Spleen (tissue), 11 donors: Measurements from ENCODE around the gene ATE1. TPM values are rescaled to one million over a fixed set of nuclear protein-coding genes. Genes with fewer than 3 reads are reported as not detected.
A peak's percentile ranks its signal among the peaks of the same experiment; 100 is the strongest.

Source experiments
- DNase-seq: peaks from one replicate; pipeline ENCODE4 v3.0.0-alpha.2; 2020
- H3K27ac ChIP-seq, 8 donors: fragments of 200-600 bp; sonication (generic) in 7 of 8; 1 replicate in 4 of 8; 2 replicates in 4 of 8; pipeline versions ENCODE4 v1.5.0 to v1.8.0; 2016 to 2021; ENCODE audit warnings: inconsistent platforms in 4 of 8, mild to moderate bottlenecking in 4 of 8, moderate library complexity in 1 of 8
- H3K27me3 ChIP-seq, 7 donors: fragments of 200-600 bp; sonication (generic) in 6 of 7; replicated peaks in 1 of 7; 1 replicate in 4 of 7; 2 replicates in 3 of 7; pipeline versions ENCODE4 v1.5.0 to v1.8.0; 2016 to 2021; ENCODE audit warnings: inconsistent platforms in 3 of 7, mild to moderate bottlenecking in 1 of 7
- H3K36me3 ChIP-seq, 6 donors: fragments of 200-600 bp; sonication (generic) in 5 of 6; 1 replicate in 4 of 6; 2 replicates in 2 of 6; pipeline versions ENCODE4 v1.5.0 to v1.8.0; 2016 to 2021; ENCODE audit warnings: inconsistent platforms in 2 of 6
- H3K4me1 ChIP-seq, 6 donors: fragments of 200-600 bp; sonication (generic) in 5 of 6; 1 replicate in 3 of 6; 2 replicates in 3 of 6; pipeline versions ENCODE4 v1.5.0 to v1.8.0; 2016 to 2021; ENCODE audit warnings: inconsistent platforms in 3 of 6
- H3K4me3 ChIP-seq, 8 donors: fragments of 200-600 bp; sonication (generic) in 7 of 8; 1 replicate in 4 of 8; 2 replicates in 4 of 8; pipeline versions ENCODE4 v1.5.0 to v1.8.0; 2016 to 2021; ENCODE audit warnings: inconsistent platforms in 4 of 8, mild to moderate bottlenecking in 4 of 8, moderate library complexity in 2 of 8
- H3K9me3 ChIP-seq, 8 donors: fragments of 200-600 bp; sonication (generic) in 7 of 8; 1 replicate in 4 of 8; 2 replicates in 4 of 8; pipeline versions ENCODE4 v1.5.0 to v1.8.0; 2016 to 2021; ENCODE audit warnings: inconsistent platforms in 4 of 8
- CTCF ChIP-seq, 11 experiments: fragments of 200-600 bp in 7 of 11; fragments of 450-650 bp in 4 of 11; sonication (generic) in 4 of 11; IDR thresholded peaks in 8 of 11; conservative IDR thresholded peaks in 3 of 11; 1 replicate in 7 of 11; 2 replicates in 4 of 11; pipeline versions ENCODE4 v1.4.0 to v1.8.0; 2016 to 2021; ENCODE audit warnings: antibody characterized with exemption in 11 of 11, inconsistent platforms in 4 of 11, mild to moderate bottlenecking in 1 of 11
- POLR2A ChIP-seq, 3 donors: fragments of 450-650 bp; IDR thresholded peaks; one replicate each; pipeline ENCODE4 v1.5.1; 2017; ENCODE audit warnings: antibody characterized with exemption in 3 of 3, mild to moderate bottlenecking in 1 of 3
- POLR2AphosphoS5 ChIP-seq, 3 donors: sonication (generic); formaldehyde crosslinking; IDR thresholded peaks; one replicate each; pipeline ENCODE4 v1.5.1; 2017; ENCODE audit warnings: antibody characterized with exemption in 3 of 3
- WGBS, 5 donors: extraction: QIAGEN DNeasy Blood & Tissue Kit in 3 of 5; methylation state at CpG; one replicate each; pipeline versions ENCODE4 v1.1.5 to v1.1.7; 2013 to 2018; 5-methylcytosine and 5-hydroxymethylcytosine counted together
- intact Hi-C: fragments of 100-400 bp; cut with DNase I; formaldehyde crosslinking; loops from one replicate; pipeline ENCODE4 v1.15.0; 2023; ENCODE audit warnings: low total_unique reads
- polyA plus RNA-seq, 3 donors: library from polyadenylated mRNA; stranded (reverse); fragments of 200-250 nt; gene quantifications; one replicate each; pipeline ENCODE4 v1.2.1, GENCODE V29; 2013
- total RNA-seq, 7 donors: library from RNA; depleted of rRNA in 3 of 7; stranded (reverse); fragments of >200 nt in 3 of 7; fragmentation: NEBNext Ultra II Directional in 4 of 7; extraction: Animal tissue kit (Norgen Biotek cat#: 25700) in 4 of 7; gene quantifications; one replicate each; pipeline versions ENCODE4 v1.1.0 to v1.2.1, GENCODE V29; 2016 to 2021
- donor health status: healthy with polysubstance abuse.
- donor health status: DM: no; HTN: no; CAD: no; lungs with moderate emphysema.
- donor health status: DM: no; HTN: no; CAD: no.
- donor health status: Bipolar disorder and iron deficiency.
- donor health status: healthy.
- donor health status: DM: no; HTN: no; CAD: no.
- donor health status: DM: yes; HTN: yes; CAD: no.

ATE1 gene
- total and polyA plus RNA-seq, 10 donors, result 5.4 to 38.9 (median 29.9) TPM

DNA sequence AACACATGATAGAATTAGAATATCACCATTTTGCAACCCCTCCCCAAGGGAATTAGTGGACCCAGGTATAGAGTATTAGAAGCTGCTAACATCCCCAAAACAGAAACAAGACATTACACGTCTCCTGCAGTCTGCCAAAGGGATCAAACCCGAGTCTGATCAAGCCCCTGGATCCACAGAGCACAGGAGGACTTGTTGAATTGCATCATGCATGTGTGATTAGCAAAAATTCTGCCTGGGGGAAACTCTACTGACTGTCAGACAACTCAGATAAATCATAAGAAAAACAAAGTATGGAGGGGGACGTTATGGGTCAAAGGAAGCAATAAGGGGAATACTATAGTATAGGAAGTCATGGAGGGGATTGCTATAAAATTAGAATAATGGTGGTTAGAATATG, 212.8 kb downstream of the ATE1 start:
- H3K36me3 ChIP-seq, result no peaks in the 10 kb centered on the region
- DNase-seq, result no peak
- no peaks in the 10 kb centered on the region for H3K9me3 ChIP-seq
- H3K4me1 ChIP-seq, result no peaks in the 10 kb centered on the region
- H3K27ac ChIP-seq, result no peak overlapping the region
- peaks cover 0 to 9% (median 0%) of the 10 kb centered on the region in 7 donors for H3K27me3 ChIP-seq
- no peak overlapping the region for H3K4me3 ChIP-seq
- intact Hi-C loops, result no loop called here
- TF ChIP-seq CTCF (IDR thresholded peaks at IDR 0.05 in 8 of 11, conservative IDR thresholded peaks at IDR 0.05 in 3 of 11), result no peak
- no peak for TF ChIP-seq POLR2A (IDR thresholded peaks at IDR 0.05)
- TF ChIP-seq POLR2AphosphoS5 (IDR thresholded peaks at IDR 0.05), result no peak
- WGBS, 5 donors, result 63 to 79% (median 67%) methylated on average over 3 of the region's 3 CpGs

DNA sequence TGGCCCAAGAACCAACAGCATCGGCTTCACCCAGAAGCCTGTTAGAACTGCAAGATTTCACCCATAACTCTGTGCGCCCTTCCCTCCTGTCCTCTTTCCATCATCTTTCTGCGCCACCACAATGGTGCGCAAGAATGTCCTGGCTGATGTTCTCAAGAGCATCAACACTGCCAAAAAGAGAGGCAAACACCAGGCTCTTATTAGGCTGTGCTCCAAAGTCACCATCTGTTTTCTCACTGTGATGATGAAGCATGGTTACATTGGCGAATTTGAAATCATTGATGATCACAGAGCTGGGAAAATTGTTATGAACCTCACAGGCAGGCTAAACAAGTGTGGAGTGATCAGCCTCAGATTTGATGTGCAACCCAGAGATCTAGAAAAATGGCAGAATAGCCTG, 214.3 kb downstream of the ATE1 start:
- H3K4me3 ChIP-seq, result no peak overlapping the region
- no peak for DNase-seq
- WGBS, 5 donors, result 92 to 98% (median 93%) methylated on average over 5 of the region's 5 CpGs
- H3K36me3 ChIP-seq, result no peaks in the 10 kb centered on the region
- TF ChIP-seq POLR2A (IDR thresholded peaks at IDR 0.05) (no peak), CTCF (IDR thresholded peaks at IDR 0.05 in 8 of 11, conservative IDR thresholded peaks at IDR 0.05 in 3 of 11) (no peak), POLR2AphosphoS5 (IDR thresholded peaks at IDR 0.05) (no peak)
- intact Hi-C loops, result no loop called here
- H3K27ac ChIP-seq, result no peak overlapping the region
- H3K27me3 ChIP-seq, result peaks cover 0 to 19% (median 0%) of the 10 kb centered on the region in 7 donors
- no peaks in the 10 kb centered on the region for H3K4me1 ChIP-seq
- H3K9me3 ChIP-seq, result no peaks in the 10 kb centered on the region

GRCh38 chr10:121710971-121711370, 216.9 kb downstream of the ATE1 start:
- TF ChIP-seq POLR2AphosphoS5 (IDR thresholded peaks at IDR 0.05), result no peak
- no peak for TF ChIP-seq CTCF (IDR thresholded peaks at IDR 0.05 in 8 of 11, conservative IDR thresholded peaks at IDR 0.05 in 3 of 11)
- no peak for TF ChIP-seq POLR2A (IDR thresholded peaks at IDR 0.05)
- DNase-seq, result no peak
- Histone ChIP-seq H3K36me3 (no peaks in the 10 kb centered on the region), H3K27me3 (peaks cover 0 to 25% (median 0%) of the 10 kb centered on the region in 7 donors), H3K27ac (peak overlapping the region in 1 of 8 donors; percentile 71), H3K9me3 (no peaks in the 10 kb centered on the region), H3K4me1 (no peaks in the 10 kb centered on the region), H3K4me3 (no peak overlapping the region)
- intact Hi-C loops, result no loop called here
- 71 to 87% (median 82%) methylated on average over 7 of the region's 7 CpGs for WGBS, 5 donors

- H3K4me3 ChIP-seq, result no peak overlapping the region
- H3K4me1 ChIP-seq, result no peaks in the 10 kb centered on the region
- peaks cover 0 to 25% (median 0%) of the 10 kb centered on the region in 7 donors for H3K27me3 ChIP-seq
- WGBS, 5 donors, result 48 to 59% (median 58%) methylated on average over 9 of the region's 9 CpGs
- DNase-seq, result no peak
- H3K9me3 ChIP-seq, result no peaks in the 10 kb centered on the region
- TF ChIP-seq POLR2AphosphoS5 (IDR thresholded peaks at IDR 0.05) (no peak), CTCF (IDR thresholded peaks at IDR 0.05 in 8 of 11, conservative IDR thresholded peaks at IDR 0.05 in 3 of 11) (no peak), POLR2A (IDR thresholded peaks at IDR 0.05) (no peak)
- intact Hi-C loops, result no loop called here
- H3K27ac ChIP-seq, result peak overlapping the region in 2 of 8 donors; percentile 19 to 71
- H3K36me3 ChIP-seq, result no peaks in the 10 kb centered on the region
These were observed 217.6 kb downstream of the ATE1 start for GRCh38 chr10:121710207-121710606.
